OCI-LY3 (cell line): ENCODE data around the gene CRYGN.

Source experiments
- CTCF ChIP-seq: fragments of 200-600, 300-600 bp; sonication (generic); IDR thresholded peaks from 2 replicates; pipeline ENCODE4 v1.5.1; 2014; ENCODE audit warnings: antibody characterized with exemption, low read length, low read depth
- EZH2phosphoT487 ChIP-seq: fragments of 200-600 bp; shearing (Covaris generic); IDR thresholded peaks from 2 replicates; pipeline ENCODE4 v1.6.1; 2018; ENCODE audit warnings: antibody characterized with exemption, mixed run types, low read depth

DNA sequence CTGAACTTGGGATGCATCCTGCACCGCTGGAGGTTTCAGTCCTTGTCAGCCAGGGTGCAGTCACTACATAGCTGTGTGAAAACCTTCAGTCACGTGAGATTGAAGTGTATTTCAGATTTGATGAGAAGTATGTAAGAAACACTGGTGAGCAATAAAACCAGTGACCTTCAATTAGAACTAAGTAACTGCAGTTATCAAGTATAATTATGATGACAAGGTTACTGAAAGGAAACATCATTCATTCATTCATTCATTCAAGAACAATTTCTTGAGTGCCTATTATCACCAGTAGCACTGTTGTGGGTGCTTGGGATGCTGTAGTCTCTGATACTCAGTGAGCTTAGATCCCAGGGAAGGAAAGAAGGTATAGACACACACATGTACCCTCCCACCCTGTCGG is 46.1 kb upstream of the CRYGN start:
- TF ChIP-seq CTCF (no peak), EZH2phosphoT487 (no peak)
